NCI-H128 (cell line): ENCODE results near the gene LHX8.
"Not testable (repeated sequence)": the region's sequence is repeated elsewhere in the genome, so short reads cannot be mapped to it uniquely, and the experiment has no call there.

Experiments used
- DNase-seq: peaks from one replicate; lab custom pipeline; 2025; ENCODE audit not compliant: unreplicated experiment; lab: John Stamatoyannopoulos, UW

The LHX8 gene

DNA sequence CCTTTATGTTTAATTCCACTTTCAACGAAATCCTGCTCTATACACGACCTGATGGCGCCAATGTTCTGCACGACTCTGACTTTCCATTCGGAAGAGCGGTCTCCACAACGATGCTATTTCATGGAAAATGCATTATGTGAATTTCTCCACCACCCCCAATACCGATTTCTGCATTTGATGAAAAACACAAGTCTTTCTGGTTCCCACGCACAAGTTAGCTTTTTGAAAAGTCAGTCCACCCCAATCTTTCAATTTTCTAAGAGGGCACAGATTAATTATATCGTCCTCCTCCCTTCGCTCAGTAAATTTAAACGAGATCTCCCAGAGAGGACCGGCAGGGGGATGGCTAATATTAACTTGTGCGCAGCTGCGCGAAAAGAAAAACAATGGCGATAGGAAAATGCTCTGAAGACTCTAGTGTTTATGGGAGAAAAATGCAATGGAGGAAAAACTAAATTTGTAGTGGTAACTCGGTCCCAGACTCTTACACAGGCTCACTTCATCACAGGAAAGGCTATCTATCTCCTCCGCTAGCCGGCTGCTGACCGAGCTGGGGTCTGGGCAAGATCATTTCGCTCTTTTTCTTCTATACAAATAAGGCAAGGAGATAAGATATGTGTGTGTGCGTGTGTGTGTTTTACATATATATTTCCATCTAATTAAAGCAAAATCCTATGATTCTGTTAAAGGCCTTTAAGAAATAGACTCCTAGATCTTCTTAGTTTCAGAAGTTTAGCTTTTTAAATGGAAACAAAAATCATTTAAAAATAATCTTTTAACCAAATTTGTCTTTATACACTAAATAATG, 1.2 kb upstream of the LHX8 start:
- no peak for DNase-seq

DNA sequence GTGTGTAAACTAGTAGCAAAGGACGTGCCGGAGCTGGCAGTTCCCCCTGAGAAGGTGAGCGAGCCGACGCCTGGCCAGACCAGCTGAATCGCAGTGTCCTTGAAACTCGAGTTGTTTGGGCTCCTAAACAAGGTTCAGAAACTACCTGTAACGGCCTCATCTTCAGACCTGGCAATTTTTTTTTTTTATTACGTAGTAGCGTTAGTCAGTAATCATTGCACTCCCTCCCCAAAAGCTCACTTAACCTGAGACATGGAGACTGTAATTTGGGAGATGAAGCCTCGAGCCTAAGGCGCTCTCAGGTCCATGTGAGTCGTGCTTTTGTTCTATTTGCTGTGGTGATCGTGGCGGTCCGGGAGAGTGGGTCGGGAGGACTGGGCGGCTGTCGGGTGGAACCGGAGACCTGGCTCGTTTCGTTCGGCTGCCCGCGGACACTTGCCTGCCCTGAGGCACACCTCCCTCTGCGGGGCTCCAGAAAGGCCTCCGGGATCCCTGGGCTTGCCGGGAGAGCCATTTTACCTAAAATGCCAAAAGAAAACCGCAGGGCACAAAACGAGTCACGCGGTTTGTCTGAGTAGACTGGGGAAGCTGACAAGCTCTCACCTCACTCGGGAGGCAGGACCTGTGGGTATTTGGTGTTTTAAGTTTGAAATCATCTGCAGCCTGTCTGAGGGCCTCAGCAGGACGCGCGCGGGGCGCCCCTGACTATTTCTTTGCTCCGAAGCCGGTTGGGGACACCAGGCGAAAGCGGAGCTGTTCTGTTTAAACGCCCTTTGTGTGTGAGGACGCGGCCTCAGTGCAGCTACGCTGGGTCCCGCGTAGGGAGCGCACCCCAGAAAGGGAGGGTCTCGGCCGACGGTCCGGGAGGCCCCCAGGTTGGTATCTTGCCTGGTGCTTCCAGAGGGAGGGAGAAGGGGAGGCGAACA, 722 bp downstream of the LHX8 start:
- no peak for DNase-seq

DNA sequence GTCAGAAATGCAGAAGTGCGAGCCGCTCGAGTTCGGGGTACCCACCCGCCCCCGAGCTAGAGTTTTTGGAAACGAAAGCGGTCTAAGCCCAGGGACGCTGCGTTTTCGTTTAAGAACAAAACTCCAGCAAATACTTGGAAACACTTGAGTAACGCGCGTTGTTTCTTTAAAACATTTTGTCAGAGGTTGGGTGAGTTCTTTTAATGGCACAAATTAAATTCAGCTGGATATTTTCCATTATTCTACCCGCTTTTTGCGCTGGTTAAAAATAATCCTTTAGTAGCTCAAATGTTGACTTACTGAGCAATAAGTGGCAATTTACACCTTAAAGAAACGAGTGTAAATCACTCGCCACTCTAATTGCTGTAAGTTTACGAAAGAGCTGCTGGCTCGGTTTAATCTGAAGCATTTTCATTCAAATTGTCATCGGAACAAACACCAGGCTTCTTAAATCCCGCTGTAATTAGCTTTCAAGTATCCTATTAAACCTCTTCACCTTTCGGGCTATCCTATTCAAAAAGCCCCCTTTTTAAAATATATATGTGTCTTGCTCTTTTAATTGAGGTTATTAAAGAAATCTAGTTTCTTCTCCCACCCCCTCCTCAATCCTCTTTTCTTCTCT, 1.5 kb downstream of the LHX8 start:
- DNase-seq = no peak

DNA sequence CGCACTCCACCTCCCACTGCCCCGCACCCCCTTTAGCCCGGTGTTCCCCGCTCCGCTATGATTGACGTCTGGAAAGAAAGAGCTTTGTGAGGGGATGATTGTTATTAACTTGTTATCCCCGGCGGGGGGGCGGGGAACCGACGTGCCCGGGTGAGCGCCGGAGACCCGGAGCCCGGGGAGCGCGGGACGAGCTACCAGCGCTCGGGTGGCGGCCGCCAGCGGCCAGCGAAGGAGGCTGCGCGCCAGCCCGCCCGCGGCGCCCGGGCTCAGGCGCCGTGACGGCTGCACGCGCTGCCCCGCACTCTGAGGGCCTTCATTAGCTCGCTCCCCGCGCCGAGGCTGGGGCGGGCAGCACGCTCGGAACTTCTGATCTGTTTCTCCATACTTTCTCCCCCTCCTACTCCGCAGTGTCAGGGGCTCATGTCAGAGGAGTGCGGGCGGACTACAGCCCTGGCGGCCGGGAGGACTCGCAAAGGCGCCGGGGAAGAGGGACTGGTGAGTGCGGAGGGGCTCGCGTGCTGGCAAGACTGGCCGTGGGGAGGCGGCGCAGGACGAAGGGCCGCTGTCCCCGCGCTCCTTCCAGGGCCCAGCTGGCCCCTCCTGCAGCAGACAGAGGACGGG, 2.1 kb downstream of the LHX8 start:
- DNase-seq = no peak

DNA sequence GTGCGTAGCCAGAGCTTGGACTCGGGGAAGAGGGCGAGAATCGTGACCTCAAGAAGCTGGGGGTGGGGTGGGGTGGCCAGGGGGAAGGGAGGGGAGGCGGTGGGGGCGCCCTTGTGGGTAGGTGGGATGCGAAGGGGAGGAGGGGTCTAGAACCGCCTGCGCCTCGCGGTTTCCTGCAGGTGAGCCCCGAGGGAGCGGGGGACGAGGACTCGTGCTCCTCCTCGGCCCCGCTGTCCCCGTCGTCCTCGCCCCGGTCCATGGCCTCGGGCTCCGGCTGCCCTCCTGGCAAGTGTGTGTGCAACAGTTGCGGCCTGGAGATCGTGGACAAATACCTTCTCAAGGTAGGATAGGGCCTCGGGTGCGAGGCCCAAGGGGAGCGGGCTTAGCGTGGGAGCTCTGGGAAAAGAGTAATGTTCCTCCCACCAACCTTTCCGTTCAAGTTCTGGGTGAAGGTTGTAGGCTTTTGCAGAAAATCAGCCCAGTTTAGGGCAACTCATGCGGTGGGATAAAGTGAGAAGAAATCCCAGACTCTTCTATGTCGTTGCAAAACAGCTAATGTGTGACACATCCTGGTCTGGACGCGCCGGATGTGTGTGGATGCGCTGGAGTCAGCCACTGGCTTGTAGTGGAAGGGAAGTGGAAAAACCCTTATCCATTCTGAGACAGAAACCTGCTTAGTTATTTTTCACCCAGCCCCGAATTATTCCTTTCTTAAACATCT, 2.9 kb downstream of the LHX8 start:
- no peak for DNase-seq

DNA sequence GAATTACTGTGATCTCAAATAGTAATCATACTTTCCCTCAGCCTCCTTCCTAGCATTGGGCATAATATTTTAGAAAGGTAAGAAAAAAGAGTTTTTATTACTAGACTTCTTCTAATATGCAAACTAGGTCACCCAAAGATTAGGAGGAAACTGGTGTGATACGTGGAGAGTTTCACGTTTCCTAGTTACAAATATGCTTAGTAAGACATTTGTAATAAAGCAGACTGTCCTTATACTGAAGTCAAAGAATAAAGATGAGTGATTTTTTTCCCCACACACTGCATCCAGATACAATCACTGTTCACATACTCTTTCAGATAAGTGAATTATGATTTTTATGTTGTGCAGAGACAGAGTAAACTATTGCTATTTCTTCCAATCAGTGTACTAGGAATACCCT, 17.9 kb downstream of the LHX8 start:
- DNase-seq = no peak

DNA sequence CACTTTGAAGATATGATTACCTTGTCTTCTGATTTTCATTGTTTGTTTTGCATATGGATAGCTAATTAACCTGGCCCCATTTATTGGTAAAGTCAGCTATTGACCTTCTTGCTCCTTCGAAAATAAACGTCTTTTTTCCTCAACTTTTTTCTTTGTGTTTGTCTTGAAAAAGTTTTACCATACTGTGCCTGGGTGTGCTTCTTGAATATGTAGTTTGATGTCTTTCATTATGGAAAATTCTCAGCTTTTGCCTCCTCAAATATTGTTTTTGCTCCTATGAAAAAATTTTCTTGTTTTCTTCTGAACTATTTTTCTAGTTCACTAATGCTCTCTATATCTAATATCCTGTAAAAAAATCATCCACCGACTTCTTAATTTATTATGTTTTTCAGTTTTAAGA, 25.0 kb downstream of the LHX8 start:
- no peak for DNase-seq

DNA sequence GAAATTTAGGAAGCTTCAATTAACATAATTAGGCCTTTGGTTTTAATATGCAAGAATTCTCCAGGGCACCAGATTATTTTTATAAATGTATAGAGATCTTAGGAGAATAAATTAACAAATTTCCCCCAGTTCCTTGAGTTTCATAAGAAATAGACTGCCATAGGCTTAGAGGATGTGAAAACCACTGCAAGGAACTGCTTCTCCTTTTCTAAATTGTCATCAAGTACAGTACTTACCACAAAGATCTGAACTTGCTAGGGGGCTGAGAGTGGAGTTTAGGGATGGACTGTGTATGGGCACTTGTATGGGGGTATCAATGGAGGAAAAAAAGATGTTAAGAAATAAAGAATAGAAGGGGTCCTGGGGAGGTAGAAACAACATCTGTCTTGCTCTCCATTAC, 31.1 kb downstream of the LHX8 start:
- DNase-seq = no peak

DNA sequence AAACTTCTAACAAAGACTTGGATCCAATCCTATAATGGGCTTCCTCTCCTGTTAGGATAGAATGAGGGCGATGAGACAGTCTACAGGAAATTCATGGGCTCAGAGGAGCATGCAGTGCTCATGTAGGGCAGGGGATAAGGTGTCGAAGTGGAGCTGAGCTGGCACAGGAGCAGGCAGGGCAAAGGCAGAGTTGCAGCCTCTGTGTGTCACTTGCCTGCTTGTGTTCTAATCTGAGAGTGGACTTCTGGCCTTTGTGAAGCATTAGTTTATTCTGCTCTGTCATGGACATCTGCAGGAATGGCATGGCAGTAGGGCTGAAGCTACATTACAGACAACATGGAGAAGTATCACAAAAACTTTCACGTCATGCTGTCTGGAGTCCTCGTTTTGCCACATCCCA, 32.6 kb downstream of the LHX8 start:
- DNase-seq = no peak

DNA sequence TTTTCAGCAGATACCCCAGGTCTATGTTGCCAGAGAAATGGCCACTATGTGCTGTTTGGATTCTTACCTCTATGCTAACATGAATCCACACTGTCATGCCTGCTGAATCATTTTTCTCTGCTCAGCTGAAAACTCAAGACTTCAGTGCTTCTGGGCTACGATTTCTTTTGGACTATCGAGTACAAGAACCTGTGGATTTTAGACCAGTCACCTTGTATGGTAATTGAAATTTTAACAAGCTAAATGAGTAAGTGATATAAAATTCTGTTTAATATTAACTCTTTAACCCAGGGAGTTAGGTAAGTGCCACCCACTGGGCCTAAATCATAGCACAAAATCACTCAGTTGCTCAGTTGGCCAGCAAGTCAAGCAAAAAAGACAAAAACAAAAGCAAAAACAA, 35.8 kb downstream of the LHX8 start:
- no peak for DNase-seq

DNA sequence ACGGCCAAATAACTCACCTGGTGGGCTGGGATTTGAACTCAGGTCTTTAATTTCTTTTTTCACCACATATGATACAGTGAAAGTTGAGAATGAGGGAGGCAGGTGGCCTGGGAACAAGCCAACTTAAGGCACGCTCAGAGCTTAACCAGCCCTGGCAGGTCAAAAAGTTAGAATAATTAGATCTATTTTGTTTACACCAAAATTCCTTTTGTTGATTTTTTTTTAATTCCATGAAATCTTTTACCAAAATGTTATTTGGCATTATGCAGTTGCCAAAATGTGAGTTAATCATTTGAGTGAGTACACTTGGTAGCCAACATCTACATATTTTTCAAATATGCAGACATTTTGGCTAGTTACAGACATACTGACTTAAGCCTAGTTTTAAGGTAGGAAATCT, 36.8 kb downstream of the LHX8 start:
- DNase-seq = no peak

DNA sequence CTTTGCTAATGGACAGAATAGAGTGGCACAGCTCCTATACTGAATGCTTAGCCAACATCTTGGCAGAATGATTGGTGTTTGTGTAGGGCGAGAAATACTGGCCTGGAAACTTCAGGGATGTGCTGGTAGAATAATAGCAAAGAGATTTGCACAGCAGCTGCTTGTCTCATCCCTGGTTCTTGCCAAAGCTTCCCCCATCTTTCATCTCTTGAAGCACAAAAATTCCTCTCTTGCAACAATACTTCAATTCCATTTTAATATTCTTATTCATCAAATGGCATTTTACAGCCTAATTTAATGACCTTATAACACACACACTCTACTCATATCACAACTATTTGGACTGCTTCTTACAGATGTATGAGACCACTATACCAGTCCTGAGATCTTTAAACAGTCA, 37.7 kb downstream of the LHX8 start:
- DNase-seq = no peak

DNA sequence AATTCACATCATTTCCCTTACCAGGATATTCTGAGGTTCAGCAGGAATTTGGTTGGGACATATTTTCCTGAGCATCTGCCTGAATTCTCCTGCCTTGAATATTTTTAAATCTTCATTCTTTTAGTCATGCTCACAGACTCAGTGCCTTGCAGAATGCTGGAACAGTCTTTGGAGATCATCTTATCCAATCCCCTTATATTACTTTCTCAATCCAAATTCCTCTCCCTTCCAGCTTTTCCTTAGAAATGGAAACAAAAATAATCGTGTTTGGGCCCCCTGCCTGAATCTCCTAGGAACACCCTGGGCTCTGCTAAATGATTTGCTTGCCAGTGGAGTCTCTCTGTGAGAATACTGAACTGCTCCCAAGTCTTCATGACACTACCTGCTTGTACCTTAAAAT, 38.4 kb downstream of the LHX8 start:
- DNase-seq = no peak

DNA sequence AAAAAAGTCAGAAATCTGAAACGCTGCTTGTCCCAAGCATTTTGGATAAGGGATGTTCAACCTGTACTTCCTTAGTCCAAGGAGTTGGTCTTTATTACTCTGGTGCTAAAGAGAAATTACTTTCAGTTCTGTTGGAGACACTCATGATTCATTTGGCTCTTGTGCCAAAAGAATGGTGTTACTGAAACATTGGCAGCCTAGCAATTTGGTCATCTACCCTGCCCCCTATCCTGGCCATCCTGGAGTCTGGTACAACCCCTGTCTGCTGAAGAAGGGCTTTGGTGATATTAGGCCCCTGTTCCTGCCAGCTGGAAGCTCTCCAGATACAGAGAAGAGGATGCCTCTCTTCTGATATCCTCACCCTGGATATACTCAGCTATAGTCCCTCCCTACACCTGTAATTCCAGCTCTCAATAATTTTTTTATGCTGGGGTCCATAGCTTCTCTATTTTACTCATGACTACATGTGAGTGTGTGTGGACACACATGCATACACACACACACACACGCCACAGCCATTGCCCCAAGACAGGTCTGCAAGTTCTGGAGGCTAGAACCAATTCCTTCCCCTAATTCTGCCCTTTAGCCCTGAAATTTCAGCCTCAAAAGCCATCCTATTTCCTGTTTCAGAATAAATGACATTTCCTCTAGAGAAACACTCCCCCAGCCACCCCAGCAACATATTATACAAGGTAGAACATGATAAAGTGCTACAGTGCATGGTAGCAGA, 40.0 kb downstream of the LHX8 start:
- no peak for DNase-seq

DNA sequence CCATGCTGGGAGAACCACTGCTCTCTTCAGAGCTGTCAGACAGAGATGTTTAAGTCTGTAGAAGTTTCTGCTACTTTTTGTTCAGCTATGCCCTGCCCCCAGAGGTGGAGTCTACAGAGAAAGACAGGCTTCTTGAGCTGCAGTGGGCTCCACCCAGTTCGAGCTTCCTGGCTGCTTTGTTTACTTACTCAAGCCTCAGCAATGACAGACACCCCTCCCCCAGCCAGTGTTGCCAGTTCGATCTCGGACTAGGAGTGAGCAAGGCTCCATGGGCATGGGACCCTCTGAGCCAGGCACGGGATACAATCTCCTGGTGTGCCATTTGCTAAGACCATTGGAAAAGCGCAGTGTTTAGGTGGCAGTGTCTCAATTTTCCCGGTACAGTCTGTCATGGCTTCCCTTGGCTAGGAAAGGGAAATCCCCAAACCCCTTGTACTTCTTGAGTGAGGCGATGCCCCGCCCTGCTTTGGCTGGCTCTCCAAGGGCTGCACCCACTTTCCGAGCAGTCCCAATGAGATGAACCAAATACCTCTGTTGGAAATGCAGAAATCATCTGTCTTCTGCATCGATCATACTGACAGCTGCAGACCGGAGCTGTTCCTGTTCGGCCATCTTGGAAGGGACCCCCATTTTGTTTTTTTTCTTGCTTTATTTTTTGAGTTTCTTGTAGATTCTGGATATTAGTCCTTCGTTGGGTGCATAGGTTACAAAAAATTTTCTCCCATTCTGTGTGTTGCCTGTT, 47.2 kb downstream of the LHX8 start:
- DNase-seq = not testable (repeated sequence)

DNA sequence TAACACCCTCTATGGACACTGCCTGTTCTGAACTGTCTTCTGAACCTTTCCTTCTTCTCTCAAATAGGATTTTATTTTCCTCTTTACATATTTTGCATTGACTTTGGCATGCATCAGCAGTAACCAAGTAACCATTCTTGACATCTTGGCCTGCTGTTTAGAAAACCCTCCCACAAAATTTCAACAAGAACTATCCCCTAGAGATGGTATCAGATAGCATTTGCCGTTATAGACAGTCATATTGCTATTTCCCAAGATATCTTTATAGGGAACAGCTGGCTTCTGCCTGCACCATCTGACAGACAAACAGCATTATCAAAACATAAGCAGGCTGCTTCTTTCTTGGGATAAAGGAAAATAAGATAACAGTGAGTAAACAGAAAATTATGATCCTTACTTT, 54.7 kb downstream of the LHX8 start:
- no peak for DNase-seq

DNA sequence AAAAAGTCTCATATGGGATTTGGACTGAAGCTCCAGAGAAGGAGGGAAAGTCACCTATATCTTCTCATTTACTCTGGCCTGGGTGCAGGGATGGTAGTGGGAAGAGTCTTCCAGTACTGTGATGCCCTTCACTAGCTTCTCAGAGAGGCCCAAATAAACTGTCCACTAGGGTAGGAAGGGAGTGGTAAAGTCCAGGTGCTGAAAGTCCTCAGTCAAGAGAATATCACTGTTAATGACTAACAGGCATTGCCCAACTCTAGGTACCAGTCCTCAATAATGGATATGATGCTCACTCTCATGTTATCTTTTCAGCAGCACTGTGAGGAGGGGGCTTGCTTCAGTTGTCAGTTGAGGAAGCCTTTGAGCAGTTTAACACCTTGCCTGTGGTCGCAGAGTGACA, 64.0 kb downstream of the LHX8 start:
- DNase-seq = no peak

DNA sequence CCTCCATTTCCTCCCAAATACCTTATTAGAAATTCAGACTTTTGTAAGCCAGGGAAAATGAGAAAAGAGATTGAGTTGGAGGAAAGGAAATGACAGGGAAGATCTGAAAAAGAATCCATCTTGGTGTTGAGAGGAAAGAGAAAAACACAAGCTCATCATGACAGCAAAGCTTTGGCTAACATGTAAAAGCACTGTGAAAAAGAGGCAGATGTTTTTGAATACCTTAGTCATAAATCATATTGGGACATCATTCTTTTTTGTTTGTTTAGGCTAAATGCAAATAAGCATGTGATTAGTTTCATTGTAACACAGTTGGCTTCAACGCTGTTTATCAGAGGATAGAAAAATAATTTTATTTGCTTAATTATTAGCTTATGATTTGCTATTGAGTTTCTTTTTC, 64.6 kb downstream of the LHX8 start:
- no peak for DNase-seq

DNA sequence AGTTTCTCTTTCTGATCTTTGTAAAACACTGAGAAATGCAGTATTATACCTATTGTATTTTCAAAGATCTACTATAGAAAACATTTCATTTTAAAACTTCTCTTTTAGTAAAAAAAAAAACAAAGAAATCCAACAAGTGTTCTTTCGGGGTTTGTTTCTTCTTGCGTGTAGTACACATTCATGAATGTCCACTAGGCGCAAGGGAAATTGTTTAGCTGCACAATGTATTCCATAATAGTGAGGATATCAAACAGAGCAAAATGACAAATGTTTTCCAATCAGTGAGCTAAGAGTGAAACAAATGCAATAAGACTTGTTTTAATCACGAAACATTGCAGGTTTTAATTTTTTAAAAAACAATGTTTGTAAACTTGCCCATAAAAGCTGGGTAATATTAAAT, 68.6 kb downstream of the LHX8 start:
- no peak for DNase-seq
